Measurements from ENCODE around the gene FAM131C. TPM values are rescaled to one million over a fixed set of nuclear protein-coding genes. Genes with fewer than 3 reads are reported as not detected.
"Not testable (repeated sequence)": the region's sequence is repeated elsewhere in the genome, so short reads cannot be mapped to it uniquely, and the experiment has no call there.

Gene FAM131C
- polyA plus RNA-seq, 1 donor from 2014 or later = 0.97 TPM

GRCh38 chr1:16029288-16029687, 44.2 kb downstream of the FAM131C start:
- TF ChIP-seq EP300 (conservative IDR thresholded peaks at IDR 0.05; ENCODE audit: poor library complexity, severe bottlenecking) = no peak
- TF ChIP-seq SMC3 (conservative IDR thresholded peaks at IDR 0.05; ENCODE audit: poor library complexity) = no peak
- no peak for TF ChIP-seq EZH2 (IDR thresholded peaks at IDR 0.05; ENCODE audit: borderline replicate concordance, insufficient read depth, low read length, poor library complexity, severe bottlenecking)
- TF ChIP-seq RAD21 (conservative IDR thresholded peaks at IDR 0.05) = no peak
- TF ChIP-seq TAF1 (IDR thresholded peaks at IDR 0.05; ENCODE audit: low read depth) = no peak
- TF ChIP-seq MXI1 (conservative IDR thresholded peaks at IDR 0.05; ENCODE audit: poor library complexity, severe bottlenecking) = no peak
- H4K20me1 ChIP-seq (ENCODE audit: insufficient read depth) = no peaks in the 10 kb centered on the region
- H3K9me3 ChIP-seq (ENCODE audit: low read length) = no peaks in the 10 kb centered on the region
- H3K9me2 ChIP-seq (ENCODE audit: insufficient read depth, low read length) = no peaks in the 10 kb centered on the region
- no peak overlapping the region for H3K9ac ChIP-seq (ENCODE audit: low read length)
- H2AFZ ChIP-seq (ENCODE audit: low read depth, low read length) = no peak overlapping the region
- H3F3A ChIP-seq (ENCODE audit: insufficient read depth, low read length, poor library complexity, severe bottlenecking) = no peaks in the 10 kb centered on the region
- H3K36me3 ChIP-seq (ENCODE audit: insufficient read depth, low read length) = no peaks in the 10 kb centered on the region
- H3K79me2 ChIP-seq (replicated peaks; ENCODE audit: insufficient read depth, low read length) = no peaks in the 10 kb centered on the region
- no peak overlapping the region for H3K4me2 ChIP-seq (ENCODE audit: low read length)
- H3K27ac ChIP-seq (ENCODE audit: low read length) = no peak overlapping the region
- no peaks in the 10 kb centered on the region for H3K27me3 ChIP-seq (ENCODE audit: insufficient read depth, low read depth, low read length)
- no peak overlapping the region for H3K4me3 ChIP-seq (ENCODE audit: low read length)

GRCh38 chr1:16029003-16029268, 44.5 kb downstream of the FAM131C start:
- H3F3A ChIP-seq (ENCODE audit: insufficient read depth, low read length, poor library complexity, severe bottlenecking); H3K9me2 ChIP-seq (ENCODE audit: insufficient read depth, low read length); H3K4me2 ChIP-seq (ENCODE audit: low read length); H3K27ac ChIP-seq (ENCODE audit: low read length); H4K20me1 ChIP-seq (ENCODE audit: insufficient read depth); H3K79me2 ChIP-seq (replicated peaks; ENCODE audit: insufficient read depth, low read length); H3K9ac ChIP-seq (ENCODE audit: low read length); H2AFZ ChIP-seq (ENCODE audit: low read depth, low read length); H3K36me3 ChIP-seq (ENCODE audit: insufficient read depth, low read length); H3K4me3 ChIP-seq (ENCODE audit: low read length); H3K9me3 ChIP-seq (ENCODE audit: low read length); H3K27me3 ChIP-seq (ENCODE audit: insufficient read depth, low read depth, low read length): not testable (repeated sequence)

- Histone ChIP-seq H3F3A (ENCODE audit: insufficient read depth, low read length, poor library complexity, severe bottlenecking) (no peaks in the 10 kb centered on the region), H3K4me2 (ENCODE audit: low read length) (no peak overlapping the region), H3K36me3 (ENCODE audit: insufficient read depth, low read length) (no peaks in the 10 kb centered on the region), H3K27ac (ENCODE audit: low read length) (no peak overlapping the region), H4K20me1 (ENCODE audit: insufficient read depth) (no peaks in the 10 kb centered on the region), H3K79me2 (replicated peaks; ENCODE audit: insufficient read depth, low read length) (no peaks in the 10 kb centered on the region), H3K27me3 (ENCODE audit: insufficient read depth, low read depth, low read length) (no peaks in the 10 kb centered on the region), H3K4me3 (ENCODE audit: low read length) (no peak overlapping the region), H2AFZ (ENCODE audit: low read depth, low read length) (no peak overlapping the region), H3K9me2 (ENCODE audit: insufficient read depth, low read length) (no peaks in the 10 kb centered on the region), H3K9me3 (ENCODE audit: low read length) (no peaks in the 10 kb centered on the region), H3K9ac (ENCODE audit: low read length) (no peak overlapping the region)
- TF ChIP-seq EP300 (conservative IDR thresholded peaks at IDR 0.05; ENCODE audit: poor library complexity, severe bottlenecking) = no peak
- no peak for TF ChIP-seq RAD21 (conservative IDR thresholded peaks at IDR 0.05)
- TF ChIP-seq EZH2 (IDR thresholded peaks at IDR 0.05; ENCODE audit: borderline replicate concordance, insufficient read depth, low read length, poor library complexity, severe bottlenecking) = no peak
- no peak for TF ChIP-seq POLR2AphosphoS5 (IDR thresholded peaks at IDR 0.05)
- TF ChIP-seq SMC3 (conservative IDR thresholded peaks at IDR 0.05; ENCODE audit: poor library complexity) = no peak
- TF ChIP-seq MXI1 (conservative IDR thresholded peaks at IDR 0.05; ENCODE audit: poor library complexity, severe bottlenecking) = no peak
- TF ChIP-seq CTCF (IDR thresholded peaks at IDR 0.05; ENCODE audit: poor library complexity, severe bottlenecking) = no peak
- TF ChIP-seq REST (IDR thresholded peaks at IDR 0.05; ENCODE audit: borderline replicate concordance) = no peak
- TF ChIP-seq TAF1 (IDR thresholded peaks at IDR 0.05; ENCODE audit: low read depth) = no peak
Observed at GRCh38 chr1:16028237-16029002, 45.0 kb downstream of the FAM131C start.

All from neural cell (in vitro differentiated cells).